Fibroblast of mammary gland (primary cell): Measurements from ENCODE around the gene RPTOR.

Experiments
- DNase-seq: peaks from one replicate; pipeline ENCODE4 v3.0.0-alpha.2; 2010; ENCODE audit warnings: low read depth
- H3K4me3 ChIP-seq: 2 replicates; pipeline ENCODE4 v1.5.1; 2011; ENCODE audit warnings: low read depth, mild to moderate bottlenecking, low read length, moderate library complexity; ENCODE audit not compliant: control insufficient read depth
- CTCF ChIP-seq: conservative IDR thresholded peaks from 2 replicates; pipeline ENCODE4 v1.5.1; 2011; ENCODE audit warnings: low read depth, low read length, inconsistent platforms; ENCODE audit not compliant: control insufficient read depth, insufficient read depth

RPTOR gene

GRCh38 chr17:80770881-80771611 lies 226.4 kb downstream of the RPTOR start:
- no peak for TF ChIP-seq CTCF
- DNase-seq = no peak
- no peak overlapping the region for H3K4me3 ChIP-seq

- no peak for DNase-seq
- no peak for TF ChIP-seq CTCF
- no peak overlapping the region for H3K4me3 ChIP-seq
These were observed 227.0 kb downstream of the RPTOR start for GRCh38 chr17:80771612-80772005.

GRCh38 chr17:80772906-80773242 lies 228.2 kb downstream of the RPTOR start:
- DNase-seq = no peak
- no peak overlapping the region for H3K4me3 ChIP-seq
- no peak for TF ChIP-seq CTCF

GRCh38 chr17:80773243-80773991 lies 228.8 kb downstream of the RPTOR start:
- DNase-seq = no peak
- no peak for TF ChIP-seq CTCF
- H3K4me3 ChIP-seq = no peak overlapping the region

- no peak for TF ChIP-seq CTCF
- no peak for DNase-seq
- no peak overlapping the region for H3K4me3 ChIP-seq
These were observed 229.5 kb downstream of the RPTOR start for GRCh38 chr17:80774146-80774545.

GRCh38 chr17:80774643-80775281 lies 230.1 kb downstream of the RPTOR start:
- no peak for DNase-seq
- TF ChIP-seq CTCF = no peak
- H3K4me3 ChIP-seq = no peak overlapping the region
